ENCODE results near the gene ADAM15. TPM values are rescaled to one million over a fixed set of nuclear protein-coding genes. Genes with fewer than 3 reads are reported as not detected.
A peak's percentile ranks its signal among the peaks of the same experiment; 100 is the strongest.

Gene ADAM15
- total RNA-seq, 4 donors from 2014 or later: 90.6 to 196 (median 115) TPM

- Histone ChIP-seq H3K9me3 (no peaks in the 10 kb centered on the region), H3K27me3 (peaks cover 54% of the 10 kb centered on the region), H3K4me1 (peaks cover 52 to 80% (median 69%) of the 10 kb centered on the region in 4 donors), H3K27ac (peak overlapping the region; percentile 90 to 94 (median 92)), H3K36me3 (no peaks in the 10 kb centered on the region), H3K4me3 (peak overlapping the region in 3 of 4 donors; percentile 8 to 56 (median 24))
- intact Hi-C loops (cut with DNase I; ENCODE audit: low total_unique reads): loop anchor here (10.0 kb wide), 1 partner anchor 598 kb away; no protein-coding TSS in a partner anchor
- in situ Hi-C loops (cut with MboI; ENCODE audit: low pct_ligation_motif_present in 1 of 4, low pct_unique_long_range_greater_than_20kb in 1 of 4, low sequenced_read_pairs in 3 of 4): no loop called here
- no peak for TF ChIP-seq POLR2AphosphoS5 (IDR thresholded peaks at IDR 0.05)
- no peak for TF ChIP-seq CTCF (IDR thresholded peaks at IDR 0.05)
- TF ChIP-seq POLR2A (IDR thresholded peaks at IDR 0.05): no peak
- TF ChIP-seq EP300 (IDR thresholded peaks at IDR 0.05; ENCODE audit: low read depth): no peak
- peak; percentile 64 for DNase-seq
- WGBS, 2 donors (ENCODE audit: low coverage in 1 of 2): 6% methylated on average over 29 of the region's 36 CpGs; no CpG with 5 or more reads in 1 of the 2 donors
Measured at GRCh38 chr1:155082301-155083051, 31.4 kb downstream of the ADAM15 start.

GRCh38 chr1:155083052-155083541, 32.0 kb downstream of the ADAM15 start:
- TF ChIP-seq POLR2A (IDR thresholded peaks at IDR 0.05) (peak; percentile 81), EP300 (IDR thresholded peaks at IDR 0.05; ENCODE audit: low read depth) (peak; percentile 21), CTCF (IDR thresholded peaks at IDR 0.05) (no peak), POLR2AphosphoS5 (IDR thresholded peaks at IDR 0.05) (peak; percentile 28 to 69 (median 63))
- Histone ChIP-seq H3K4me3 (no peak overlapping the region), H3K27ac (peak overlapping the region; percentile 90 to 94 (median 92)), H3K27me3 (peaks cover 54% of the 10 kb centered on the region), H3K4me1 (peaks cover 52 to 78% (median 69%) of the 10 kb centered on the region in 4 donors), H3K36me3 (no peaks in the 10 kb centered on the region), H3K9me3 (no peaks in the 10 kb centered on the region)
- WGBS, 2 donors (ENCODE audit: low coverage in 1 of 2): 27% methylated on average over 6 of the region's 6 CpGs; no CpG with 5 or more reads in 1 of the 2 donors
- DNase-seq: peak; percentile 82
- in situ Hi-C loops (cut with MboI; ENCODE audit: low pct_ligation_motif_present in 1 of 4, low pct_unique_long_range_greater_than_20kb in 1 of 4, low sequenced_read_pairs in 3 of 4): no loop called here
- intact Hi-C loops (cut with DNase I; ENCODE audit: low total_unique reads): loop anchor here (10.0 kb wide), 1 partner anchor 598 kb away; no protein-coding TSS in a partner anchor

GRCh38 chr1:155083865-155084721, 33.0 kb downstream of the ADAM15 start:
- H3K4me1 ChIP-seq: peaks cover 50 to 68% (median 65%) of the 10 kb centered on the region in 4 donors
- peak; percentile 72 for DNase-seq
- H3K36me3 ChIP-seq: no peaks in the 10 kb centered on the region
- H3K9me3 ChIP-seq: no peaks in the 10 kb centered on the region
- no peak for TF ChIP-seq EP300 (IDR thresholded peaks at IDR 0.05; ENCODE audit: low read depth)
- peak in 1 of 3 donors; percentile 46 for TF ChIP-seq POLR2AphosphoS5 (IDR thresholded peaks at IDR 0.05)
- 3 to 20% methylated on average over 4 to 21 of the region's 21 CpGs for WGBS, 2 donors (ENCODE audit: low coverage in 1 of 2)
- H3K27ac ChIP-seq: peak overlapping the region; percentile 90 to 94 (median 92)
- in situ Hi-C loops (cut with MboI; ENCODE audit: low pct_ligation_motif_present in 1 of 4, low pct_unique_long_range_greater_than_20kb in 1 of 4, low sequenced_read_pairs in 3 of 4) (no loop called here), intact Hi-C loops (cut with DNase I; ENCODE audit: low total_unique reads) (loop anchor here (1.0 to 10.0 kb wide), 2 partner anchors 21 to 599 kb away; partner anchors contain the start of gene EFNA4)
- peak overlapping the region in 2 of 4 donors; percentile 58 to 78 for H3K4me3 ChIP-seq
- H3K27me3 ChIP-seq: peaks cover 51% of the 10 kb centered on the region

DNA sequence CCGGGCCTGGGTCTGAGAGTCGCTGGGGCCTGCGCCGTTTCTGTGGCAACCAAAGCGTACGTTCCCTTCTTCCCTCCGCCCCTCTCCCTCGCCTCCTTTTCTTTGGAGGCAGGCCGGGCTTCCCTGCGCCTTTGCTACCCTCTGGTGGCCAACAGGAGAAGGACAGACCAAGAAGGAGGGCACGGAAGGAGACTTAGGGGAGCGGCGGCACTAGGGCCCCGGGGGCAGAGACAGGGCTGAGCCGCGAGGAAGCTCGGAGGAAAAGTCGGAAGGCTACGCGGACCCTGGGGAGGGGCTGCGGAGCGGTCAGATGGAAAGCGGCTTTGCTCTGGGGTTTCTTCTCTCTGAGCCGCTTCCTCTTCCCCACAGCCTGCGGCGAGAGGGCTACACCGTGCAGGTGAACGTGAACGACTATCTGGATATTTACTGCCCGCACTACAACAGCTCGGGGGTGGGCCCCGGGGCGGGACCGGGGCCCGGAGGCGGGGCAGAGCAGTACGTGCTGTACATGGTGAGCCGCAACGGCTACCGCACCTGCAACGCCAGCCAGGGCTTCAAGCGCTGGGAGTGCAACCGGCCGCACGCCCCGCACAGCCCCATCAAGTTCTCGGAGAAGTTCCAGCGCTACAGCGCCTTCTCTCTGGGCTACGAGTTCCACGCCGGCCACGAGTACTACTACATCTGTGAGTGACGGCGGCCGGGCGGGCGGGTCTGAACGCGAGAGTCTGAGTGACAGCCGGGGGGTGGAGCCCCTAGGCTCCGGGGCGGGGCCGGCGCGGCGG, 33.8 kb downstream of the ADAM15 start:
- intact Hi-C loops (cut with DNase I; ENCODE audit: low total_unique reads) (loop anchor here (1.0 to 10.0 kb wide), 2 partner anchors 22 to 600 kb away; partner anchors contain the start of gene EFNA4), in situ Hi-C loops (cut with MboI; ENCODE audit: low pct_ligation_motif_present in 1 of 4, low pct_unique_long_range_greater_than_20kb in 1 of 4, low sequenced_read_pairs in 3 of 4) (no loop called here)
- Histone ChIP-seq H3K9me3 (no peaks in the 10 kb centered on the region), H3K4me3 (peak overlapping the region; percentile 45 to 78 (median 53)), H3K27ac (peak overlapping the region; percentile 90 to 94 (median 92)), H3K4me1 (peaks cover 42 to 60% (median 57%) of the 10 kb centered on the region in 4 donors), H3K27me3 (peaks cover 43% of the 10 kb centered on the region), H3K36me3 (no peaks in the 10 kb centered on the region)
- peak; percentile 94 for DNase-seq
- peak; percentile 91 to 99 (median 94) for TF ChIP-seq CTCF (IDR thresholded peaks at IDR 0.05)
- peak; percentile 52 to 83 (median 67) for TF ChIP-seq POLR2AphosphoS5 (IDR thresholded peaks at IDR 0.05)
- TF ChIP-seq POLR2A (IDR thresholded peaks at IDR 0.05): peak; percentile 83
- TF ChIP-seq EP300 (IDR thresholded peaks at IDR 0.05; ENCODE audit: low read depth): peak; percentile 23
- WGBS, 2 donors (ENCODE audit: low coverage in 1 of 2): 0% methylated on average over 11 to 32 of the region's 67 CpGs
